ENCODE data around the gene KIAA1755.

The KIAA1755 gene

DNA sequence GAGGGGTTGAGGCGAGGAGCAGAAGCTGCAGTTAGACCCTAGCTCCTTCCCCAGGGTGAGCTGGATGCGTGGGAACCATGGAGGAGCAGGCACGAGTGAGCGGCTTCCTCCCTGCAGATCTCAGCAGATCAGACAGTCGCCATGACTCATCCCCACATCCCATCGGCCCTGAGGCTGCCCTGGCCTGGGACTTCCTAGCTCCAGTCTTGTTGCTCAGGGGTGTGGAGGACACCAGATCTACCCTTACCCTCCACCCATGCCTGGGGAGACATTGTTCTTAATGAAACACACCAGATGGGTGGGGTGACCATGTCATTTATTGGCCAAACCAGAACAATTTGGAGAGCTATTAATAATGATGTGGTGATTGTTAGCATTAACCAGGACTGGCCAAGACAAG lies 59.2 kb downstream of the KIAA1755 start:
- no peak for FAIRE-seq

DNA sequence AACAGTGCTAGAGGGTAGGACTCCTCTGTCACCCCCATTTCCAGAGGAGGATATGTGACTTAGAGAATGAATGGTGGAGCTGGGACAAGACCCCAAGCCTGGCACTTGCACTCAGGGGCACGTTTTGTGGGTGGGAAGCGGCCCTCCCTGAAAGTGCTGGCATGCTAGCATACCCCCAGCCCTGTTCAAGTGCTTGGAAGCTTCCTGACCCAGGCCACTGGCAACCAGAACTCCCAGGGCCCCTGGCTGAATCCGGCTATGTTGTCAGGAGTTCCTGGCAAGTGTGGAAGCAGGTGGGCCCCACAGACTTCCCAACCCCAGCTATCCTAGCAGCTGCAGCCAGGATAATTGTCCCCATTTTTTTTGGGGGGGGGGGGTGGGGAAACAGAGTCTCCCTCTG lies 59.9 kb downstream of the KIAA1755 start:
- FAIRE-seq: no peak

DNA sequence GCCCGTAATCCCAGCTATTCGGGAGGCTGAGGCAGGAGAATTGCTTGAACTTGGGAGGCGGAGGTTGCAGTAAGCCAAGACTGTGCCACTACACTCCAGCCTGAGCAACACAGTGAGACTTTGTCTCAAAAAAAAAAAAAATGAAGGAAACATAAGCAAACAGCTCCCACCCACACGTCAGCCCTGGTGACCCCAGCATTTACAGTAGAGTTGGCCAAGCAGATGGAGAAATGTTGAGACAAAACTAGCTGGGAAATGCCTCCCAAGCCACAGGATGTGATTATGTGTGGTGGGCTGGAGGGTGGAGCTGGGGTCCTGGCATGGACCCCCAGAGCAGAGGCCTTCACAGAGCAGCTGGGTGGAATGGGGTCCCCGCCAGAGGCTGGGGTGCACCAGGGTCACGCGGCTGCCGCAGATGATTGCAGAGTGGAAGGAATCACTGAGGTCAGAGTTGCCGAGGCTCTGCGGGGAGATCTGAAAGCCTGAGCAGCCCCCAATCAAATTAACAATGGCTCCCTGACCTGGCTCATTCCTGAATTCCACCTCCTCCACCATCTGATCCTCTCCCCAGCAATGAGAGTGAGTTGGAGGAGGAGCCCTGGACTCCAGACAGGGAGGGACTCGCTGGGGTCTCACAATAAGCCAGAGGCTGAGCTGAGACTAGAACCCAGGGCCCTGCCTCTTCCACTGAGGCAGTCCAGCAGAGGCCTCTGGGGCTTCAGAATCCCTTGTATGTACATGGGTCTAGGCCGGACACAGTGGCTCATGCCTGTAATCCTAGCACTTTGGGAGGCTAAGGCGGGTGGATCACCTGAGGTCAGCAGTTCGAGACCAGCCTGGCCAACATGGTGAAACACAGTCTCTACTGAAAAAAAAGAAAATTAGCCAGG lies 60.8 kb downstream of the KIAA1755 start:
- no peak for FAIRE-seq

DNA sequence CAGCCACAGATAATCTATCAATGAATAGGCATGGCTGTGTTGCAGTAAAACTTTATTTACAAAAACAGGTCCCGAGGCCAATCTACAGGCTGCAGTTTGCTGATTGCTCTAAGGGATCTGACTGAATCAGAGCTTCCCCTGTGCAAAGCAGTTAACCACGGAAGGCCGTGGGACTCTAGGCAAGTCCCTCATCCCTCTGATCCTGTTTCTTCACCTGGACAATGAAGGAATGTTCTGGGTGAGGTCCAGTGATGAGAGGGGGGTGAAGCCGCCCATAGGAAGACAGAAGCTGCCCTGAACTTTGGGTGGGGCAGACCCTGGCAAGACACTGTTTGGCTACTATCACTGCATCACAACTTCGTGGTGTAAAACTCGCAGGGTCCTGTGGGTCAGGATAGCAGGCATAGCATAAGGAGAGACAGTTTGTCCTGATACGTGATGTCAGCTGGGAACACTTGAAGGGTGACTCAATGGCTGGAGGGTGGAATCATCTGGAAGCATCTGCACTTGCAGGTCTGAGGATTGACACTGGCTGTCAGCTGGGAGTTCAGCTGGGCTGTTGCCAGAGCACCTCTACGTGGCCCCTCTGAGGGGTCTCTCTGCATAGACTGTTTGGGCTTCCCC lies 62.2 kb downstream of the KIAA1755 start:
- no peak for FAIRE-seq

DNA sequence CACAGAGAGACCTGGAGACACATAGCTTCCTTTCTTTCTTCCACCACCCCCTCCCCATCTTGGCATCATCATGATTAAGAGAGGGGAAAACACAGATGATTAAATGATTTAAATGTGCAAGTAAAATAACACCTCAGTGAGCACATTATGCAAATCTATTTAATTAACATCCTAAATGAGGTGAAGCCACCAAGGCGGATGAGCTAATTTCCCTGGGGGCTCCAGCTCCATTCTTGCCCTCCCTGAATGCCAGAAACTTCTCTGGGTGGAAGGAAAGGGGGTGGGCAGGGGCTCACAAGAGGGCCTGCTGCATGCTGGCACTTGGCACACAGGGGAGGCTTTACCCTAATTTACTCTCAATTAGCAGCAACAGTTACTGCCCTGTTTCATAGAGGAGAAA lies 62.9 kb downstream of the KIAA1755 start:
- no peak for FAIRE-seq

DNA sequence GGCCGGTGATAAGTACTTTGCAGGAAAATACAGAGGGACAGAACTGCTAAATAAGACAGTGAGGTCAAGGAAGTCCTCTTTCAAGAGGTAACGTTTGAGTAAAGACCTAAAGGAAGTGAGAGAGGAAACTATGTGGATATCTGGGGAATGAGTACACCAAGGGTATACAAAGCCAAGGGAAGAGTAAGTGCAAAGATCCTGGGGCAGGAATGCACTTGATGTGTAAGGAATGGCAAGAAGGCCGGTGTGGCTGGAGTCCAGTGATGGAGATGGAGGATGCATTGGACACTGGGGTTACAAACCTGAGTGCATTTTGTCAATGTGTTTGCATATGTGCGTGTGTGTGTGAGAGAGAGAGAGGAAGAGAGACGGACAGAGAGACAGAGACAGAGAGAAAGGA lies 63.3 kb downstream of the KIAA1755 start:
- no peak for FAIRE-seq

DNA sequence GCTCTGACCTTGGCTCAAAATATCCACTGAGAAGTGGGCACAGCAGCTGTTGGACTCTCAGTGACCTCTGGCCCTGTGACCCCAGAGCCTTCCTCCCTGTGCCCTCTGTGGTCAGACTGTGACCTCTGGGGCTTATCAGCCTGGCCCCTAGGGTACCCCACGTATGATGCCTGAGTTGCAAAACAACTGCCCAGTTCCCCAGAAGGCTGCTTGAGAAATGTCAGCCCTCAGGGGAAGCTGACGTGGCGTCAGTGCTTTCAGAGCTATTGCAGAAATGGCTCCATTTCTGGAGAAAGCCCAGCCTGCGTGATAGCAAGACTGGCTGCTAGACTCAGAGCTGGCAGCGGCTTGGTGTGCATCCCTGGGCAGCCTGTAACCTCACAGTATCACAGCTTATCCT lies 63.9 kb downstream of the KIAA1755 start:
- FAIRE-seq: no peak

DNA sequence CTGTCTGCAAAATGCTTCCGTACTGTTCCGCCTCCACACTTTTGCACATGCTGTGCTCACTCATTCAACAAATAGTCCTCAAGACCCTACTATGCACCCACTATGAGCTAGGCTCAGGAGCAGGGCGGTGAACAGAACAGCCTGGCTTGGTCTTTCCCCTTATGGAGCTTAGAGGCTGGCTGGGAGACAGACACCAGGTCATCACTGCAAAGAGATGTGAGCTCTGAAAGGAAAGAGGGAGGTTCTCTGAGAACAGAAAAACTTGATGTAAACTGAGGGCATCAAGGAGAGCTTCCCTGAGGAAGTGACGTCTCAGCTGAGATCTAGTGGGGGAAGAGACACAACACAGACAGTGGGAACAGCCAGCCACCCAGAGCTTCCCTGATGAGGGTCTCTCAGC lies 64.5 kb downstream of the KIAA1755 start:
- no peak for FAIRE-seq

DNA sequence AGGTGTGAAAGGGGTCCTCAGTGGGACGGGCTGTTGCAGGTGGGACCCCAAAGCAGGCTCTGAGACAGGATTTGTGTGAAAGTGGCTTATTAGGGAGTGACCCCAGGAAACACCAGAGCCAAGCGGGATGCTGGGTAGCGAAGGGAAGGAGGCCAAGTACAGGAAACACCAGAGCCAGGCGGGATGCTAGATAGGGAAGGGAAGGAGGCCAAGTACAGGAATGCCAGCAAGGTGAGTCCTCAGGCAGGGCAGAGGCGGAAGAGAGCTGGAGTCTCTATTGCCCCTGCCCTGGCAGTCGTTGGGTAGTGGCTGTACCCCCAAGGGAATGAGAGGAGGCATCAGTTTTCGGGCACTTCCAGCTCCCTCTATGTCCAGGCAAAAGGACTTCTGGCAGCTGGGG lies 65.0 kb downstream of the KIAA1755 start:
- FAIRE-seq: no peak

DNA sequence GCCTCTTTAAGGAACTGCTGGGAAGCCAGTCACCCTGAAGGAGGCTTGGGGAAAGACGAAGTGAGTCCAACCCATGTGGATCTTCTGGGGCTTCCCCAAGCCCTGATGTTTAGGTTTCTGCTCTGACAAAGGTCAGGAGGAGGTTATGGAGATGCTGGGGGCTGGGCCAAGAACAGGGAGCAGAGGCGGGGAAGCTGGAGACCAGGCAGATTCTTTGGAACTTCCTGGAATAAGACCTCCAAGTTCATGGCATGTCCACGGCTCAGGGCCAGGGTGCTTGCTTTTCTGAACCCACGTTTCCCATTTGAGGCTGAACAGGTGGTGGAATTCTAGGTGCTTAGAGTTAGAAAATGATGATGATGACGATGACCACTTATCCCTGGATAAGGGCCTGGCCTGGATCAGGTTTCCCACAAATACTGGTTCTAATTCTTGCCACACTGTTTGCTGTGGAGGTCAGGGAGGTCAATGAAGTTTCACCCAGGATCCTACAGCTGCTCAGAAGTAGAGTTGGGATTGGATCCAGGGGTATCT lies 65.5 kb downstream of the KIAA1755 start:
- FAIRE-seq: no peak

DNA sequence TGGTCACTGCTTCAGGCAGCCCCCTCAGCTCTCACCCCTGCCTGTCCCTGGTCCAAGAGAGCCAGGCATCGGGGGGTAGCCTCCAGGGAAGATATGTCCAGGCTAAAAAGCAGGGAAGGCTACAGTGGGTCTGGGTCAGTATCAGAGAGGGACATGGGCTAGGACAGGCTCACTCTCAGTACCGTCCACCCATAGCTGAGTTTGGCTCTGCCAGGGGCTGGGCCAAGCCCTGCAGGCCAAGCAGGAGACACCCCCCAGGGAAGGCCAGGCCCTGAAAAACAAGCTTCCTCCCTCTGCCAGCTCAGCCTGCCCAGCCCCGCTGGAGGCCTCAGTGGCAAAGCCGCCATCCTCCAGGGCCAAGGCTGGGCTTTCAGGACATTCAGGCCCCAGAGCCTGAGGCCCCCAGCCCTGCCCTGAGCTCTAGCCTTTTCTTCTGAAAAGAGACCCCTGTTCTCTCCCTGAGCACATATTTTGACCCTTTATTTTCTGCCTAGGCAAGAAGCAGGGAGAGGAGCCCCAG lies 66.9 kb downstream of the KIAA1755 start:
- no peak for FAIRE-seq

DNA sequence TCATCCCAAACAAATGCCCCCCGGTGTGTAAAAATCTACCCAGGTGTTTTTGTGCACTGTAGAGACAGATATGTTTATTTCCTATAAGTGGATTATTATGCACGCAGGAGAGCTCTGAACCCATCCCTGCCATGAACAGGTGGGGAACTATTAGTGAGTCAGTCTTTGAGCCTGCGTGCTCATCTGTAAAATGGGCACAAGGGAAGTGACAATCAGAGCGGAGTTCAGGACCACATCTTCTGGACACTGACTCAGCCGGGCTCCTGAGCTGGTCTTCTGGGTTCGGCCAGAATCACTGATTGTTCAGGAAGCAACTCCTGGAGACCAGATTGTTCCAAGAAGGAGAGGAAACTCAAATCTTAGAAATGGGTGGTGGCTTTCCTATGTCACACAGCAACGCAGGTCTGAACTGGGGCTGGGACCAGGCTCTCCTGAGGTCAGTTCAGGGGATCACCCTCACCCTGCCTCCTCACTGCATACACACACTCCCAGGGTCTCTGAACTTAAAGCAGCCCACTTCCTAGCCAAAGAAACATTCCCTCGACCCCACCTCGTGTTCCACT lies 68.1 kb downstream of the KIAA1755 start:
- no peak for FAIRE-seq

DNA sequence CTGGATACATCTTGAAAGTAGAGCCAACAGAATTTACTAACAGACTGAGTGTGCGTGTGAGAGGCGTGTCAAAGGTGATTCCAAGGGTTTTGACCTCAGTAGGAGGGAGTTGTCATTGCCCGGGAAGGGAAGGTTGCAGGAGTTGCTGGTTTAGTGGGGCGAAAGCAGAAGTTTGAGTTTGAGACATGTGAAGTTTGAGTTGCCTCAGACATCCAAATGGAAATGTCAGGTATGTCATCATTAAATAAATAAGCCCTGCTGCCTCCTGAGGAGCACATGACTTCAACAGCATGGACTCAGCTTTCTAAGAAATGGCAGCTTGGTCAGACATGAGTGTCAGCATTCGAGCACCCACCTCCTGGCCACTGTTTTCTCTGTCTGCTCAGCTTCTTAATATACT lies 68.9 kb downstream of the KIAA1755 start:
- FAIRE-seq: no peak

DNA sequence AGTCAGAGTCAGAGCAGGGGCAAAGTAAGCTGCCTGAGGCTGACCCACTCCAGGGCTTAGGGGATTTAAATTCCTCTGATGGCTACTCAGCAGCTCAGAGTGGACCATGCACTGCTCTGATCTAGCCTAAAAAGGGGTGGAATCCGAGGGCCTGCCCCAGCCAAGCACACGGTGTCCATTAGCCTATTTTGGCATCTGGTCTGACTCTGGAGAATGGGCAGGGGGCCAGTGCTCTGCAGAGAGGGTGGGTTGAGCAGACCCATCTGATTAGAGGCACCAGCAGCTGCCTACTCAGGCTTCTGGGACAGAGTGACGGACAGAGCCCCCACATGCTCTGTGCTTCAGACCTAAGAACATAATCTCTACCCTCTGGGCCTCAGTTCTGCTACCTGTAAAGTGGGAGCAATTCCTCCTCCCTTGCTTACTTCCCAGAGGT lies 69.6 kb downstream of the KIAA1755 start:
- FAIRE-seq: no peak

DNA sequence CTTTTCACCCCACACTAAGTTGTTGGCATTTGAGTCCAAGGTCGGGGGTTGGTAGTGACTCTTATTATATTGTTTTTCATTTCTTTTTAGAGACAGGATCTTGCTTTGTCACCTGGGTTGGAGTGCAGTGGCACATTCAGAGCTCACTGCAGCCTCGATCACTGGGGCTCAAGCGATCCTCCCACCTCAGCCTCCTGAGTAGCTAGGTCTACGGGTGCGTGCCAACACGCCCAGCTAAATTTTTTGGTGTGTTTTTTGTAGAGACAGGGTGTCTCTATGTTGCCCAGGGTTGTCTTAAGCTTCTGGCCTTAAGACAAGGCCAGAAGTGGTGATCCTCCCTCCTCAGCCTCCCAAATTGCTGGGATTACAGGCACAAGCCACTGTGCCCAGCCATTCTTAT lies 70.4 kb downstream of the KIAA1755 start:
- FAIRE-seq: no peak

DNA sequence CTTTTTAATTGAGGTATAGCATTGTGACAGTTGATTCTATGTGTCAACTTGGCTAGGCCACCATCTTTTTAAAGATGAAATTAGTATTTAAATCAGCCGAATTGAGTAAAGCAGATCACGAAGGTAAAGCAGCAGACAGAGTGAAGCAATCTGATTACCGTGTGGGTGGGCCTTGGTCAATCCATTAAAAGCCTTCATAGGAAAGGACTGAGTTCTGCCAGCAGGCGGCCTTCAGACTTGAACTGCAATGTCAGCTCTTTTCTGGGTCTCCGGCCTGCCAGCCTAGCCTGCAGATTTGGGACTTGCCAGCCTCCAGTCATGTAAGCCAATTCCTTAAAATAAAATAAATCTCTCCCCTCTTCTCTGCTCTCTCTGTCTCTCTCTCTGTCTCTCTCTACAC lies 73.0 kb downstream of the KIAA1755 start:
- no peak for FAIRE-seq

DNA sequence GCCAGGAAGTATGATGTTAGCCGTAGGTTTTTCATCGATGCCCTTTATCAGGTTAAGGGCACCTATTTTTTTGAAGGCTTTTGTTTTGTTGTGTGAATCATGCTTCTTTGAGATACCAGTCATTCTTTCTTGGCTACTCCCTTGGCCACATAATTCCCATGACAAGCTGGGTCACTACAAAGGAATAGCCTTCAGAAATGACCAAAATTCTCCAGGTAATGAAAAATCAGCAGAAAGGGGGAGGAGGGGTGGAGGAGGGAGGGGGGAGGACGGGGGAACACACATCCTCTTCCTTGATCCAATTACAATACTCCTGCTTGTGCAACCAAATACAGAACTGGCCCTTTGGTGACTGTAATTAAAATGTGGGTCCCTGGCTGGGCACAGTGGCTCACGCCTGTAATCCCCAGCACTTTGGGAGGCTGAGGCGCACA lies 73.7 kb downstream of the KIAA1755 start:
- no peak for FAIRE-seq

DNA sequence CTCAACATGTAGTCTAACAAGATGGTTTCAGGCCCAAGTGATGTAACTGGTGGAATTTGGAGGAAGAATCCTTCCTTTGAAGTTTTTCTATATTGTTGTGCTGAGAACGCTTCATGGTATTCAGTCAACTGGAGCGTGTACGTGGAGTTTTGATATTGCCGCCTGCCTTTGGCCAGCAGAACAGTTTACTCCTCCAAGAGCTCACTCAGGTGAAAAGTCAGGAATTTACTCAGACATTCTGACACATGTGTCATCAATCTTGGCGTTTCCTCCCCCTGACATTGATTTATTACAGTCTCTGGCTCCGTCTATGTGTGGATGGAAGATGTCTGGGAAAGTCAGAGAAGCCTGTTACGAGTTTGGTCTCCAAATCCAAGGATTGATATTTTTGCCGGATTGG lies 76.4 kb downstream of the KIAA1755 start:
- FAIRE-seq: no peak

DNA sequence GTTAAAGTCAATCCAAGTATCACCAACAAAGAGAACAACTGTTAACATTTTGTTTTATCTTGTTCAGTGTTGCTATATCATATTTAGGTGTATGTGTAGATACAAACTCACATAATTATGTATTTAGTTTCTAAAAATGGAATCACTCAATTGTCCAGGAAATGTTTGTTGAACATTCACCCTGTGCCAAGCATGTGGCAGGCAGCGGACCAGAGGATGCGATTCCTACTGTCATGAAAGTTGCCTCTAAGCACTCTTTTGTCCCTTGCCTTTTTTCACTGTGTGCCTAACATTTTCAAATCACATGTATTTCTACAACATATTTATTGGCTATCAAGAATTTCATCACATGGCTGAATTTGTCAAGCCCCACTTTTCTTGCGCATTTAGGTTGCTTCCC lies 78.6 kb downstream of the KIAA1755 start:
- FAIRE-seq: no peak

DNA sequence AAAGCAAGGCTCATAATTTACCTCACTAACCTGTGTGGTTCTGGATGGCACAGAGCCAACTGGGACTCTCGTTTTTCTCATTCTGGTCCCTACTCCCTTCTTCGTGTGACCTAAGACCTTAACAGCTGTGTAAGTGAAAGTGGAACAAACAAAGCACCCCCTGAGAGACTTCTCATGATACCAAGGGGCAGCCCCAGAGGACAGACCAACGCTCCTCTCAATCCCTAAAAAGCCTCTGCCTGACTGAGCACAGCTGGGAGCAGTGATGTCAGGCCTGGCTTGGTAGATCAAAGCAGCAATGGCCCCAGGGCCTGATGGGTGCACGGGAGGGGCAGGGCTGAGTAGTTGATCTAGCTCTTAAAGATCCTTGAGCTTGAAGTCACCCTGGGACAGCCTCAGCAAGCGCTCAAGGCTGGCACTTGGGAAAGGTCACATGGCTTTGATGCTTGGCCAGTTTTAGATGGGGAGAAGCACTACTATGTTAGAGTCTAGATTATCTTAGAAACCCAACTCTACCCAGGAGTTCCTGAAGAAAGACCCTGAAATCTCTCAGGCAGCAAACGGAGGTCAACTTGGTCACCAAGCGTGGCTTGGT lies 79.2 kb downstream of the KIAA1755 start:
- no peak for FAIRE-seq

DNA sequence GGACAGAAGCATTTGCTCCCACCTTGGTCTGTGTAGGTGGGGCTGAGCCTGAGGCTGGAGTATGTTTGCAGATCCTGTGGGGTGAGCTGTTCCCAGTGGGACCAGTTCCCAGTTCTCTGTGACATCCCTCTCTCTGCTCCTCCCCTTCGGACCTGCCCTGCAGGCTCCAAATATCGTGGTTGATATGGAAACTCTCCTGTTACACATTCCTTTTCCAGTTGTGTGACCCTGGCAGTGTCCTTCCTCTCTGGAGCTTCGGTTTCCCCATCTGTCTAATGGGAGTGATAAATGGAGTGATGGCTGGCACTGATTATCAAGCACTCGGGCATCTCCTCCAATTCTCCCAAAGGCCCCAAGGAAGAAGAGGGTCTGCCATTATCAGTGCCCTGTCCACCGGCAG lies 79.8 kb downstream of the KIAA1755 start:
- no peak for FAIRE-seq

DNA sequence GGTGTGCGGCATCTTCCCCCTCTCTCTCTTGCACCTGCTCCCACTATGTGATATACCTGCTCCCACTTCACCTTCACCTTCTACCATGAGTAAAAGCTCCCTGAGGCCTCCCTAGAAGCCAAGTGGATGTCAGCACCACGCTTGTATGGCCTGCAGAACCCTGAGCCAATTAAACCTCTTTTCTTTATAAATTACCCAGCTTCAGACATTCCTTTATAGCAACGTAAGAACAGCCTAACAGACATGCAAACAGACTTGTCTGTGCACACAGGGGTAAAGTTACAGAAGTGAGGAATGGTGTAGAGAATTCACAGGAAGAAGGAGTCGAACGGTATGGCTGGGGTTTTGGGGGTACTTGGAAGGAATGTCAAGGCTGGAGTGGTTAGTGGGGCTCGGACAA lies 80.7 kb downstream of the KIAA1755 start:
- no peak for FAIRE-seq

DNA sequence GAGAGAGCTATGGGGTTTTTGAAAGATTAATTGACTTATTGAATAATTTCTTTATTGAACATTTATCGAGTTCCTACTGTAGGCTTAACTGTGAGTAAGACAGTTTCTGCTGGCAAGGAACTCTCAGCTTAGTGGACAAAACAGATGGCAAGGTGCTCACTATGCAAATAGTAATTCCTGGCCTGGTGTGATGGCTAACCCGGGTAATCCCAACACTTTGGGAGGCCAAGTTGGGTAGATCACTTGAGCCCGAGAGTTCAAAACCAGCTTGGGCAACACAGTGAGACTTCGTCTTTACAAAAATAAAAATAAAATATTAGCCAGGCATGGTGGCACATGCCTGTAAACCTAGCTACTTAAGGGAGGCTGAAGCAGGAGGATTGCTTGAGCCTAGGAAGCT lies 82.0 kb downstream of the KIAA1755 start:
- FAIRE-seq: no peak
